BJ (cell line): ENCODE measurements around the gene CCDC170. TPM values are rescaled to one million over a fixed set of nuclear protein-coding genes. Genes with fewer than 3 reads are reported as not detected.

Source experiments
- CTCF ChIA-PET: fragments of 350-600 bp; formaldehyde crosslinking; extraction: SDS; loops from one replicate; lab custom pipeline; 2021; ENCODE audit warnings: antibody characterized with exemption, inconsistent platforms; lab: Yijun Ruan, JAX
- POLR2A ChIA-PET: fragments of 300-600 bp; sonication (Branson Sonifier 250); formaldehyde crosslinking; extraction: SDS; loops from one replicate; lab custom pipeline; 2021; ENCODE audit warnings: antibody characterized with exemption; lab: Charles Lee
- DNase-seq: peaks from one replicate; pipeline ENCODE4 v3.0.0-alpha.2; 2011; ENCODE audit warnings: low read depth
- H3K27me3 ChIP-seq: 2 replicates; pipeline ENCODE4 v1.6.0; 2011; ENCODE audit warnings: low read length; ENCODE audit not compliant: control insufficient read depth, insufficient read depth
- H3K36me3 ChIP-seq: 2 replicates; pipeline ENCODE4 v1.5.1; 2011; ENCODE audit warnings: low read length; ENCODE audit not compliant: control insufficient read depth, insufficient read depth
- H3K4me3 ChIP-seq: 2 replicates; pipeline ENCODE4 v1.5.1; 2011; ENCODE audit warnings: low read depth, mild to moderate bottlenecking, control low read depth, low read length
- CTCF ChIP-seq: IDR thresholded peaks from 2 replicates; pipeline ENCODE4 v1.5.1; 2011; ENCODE audit warnings: low read depth, mild to moderate bottlenecking, control low read depth, inconsistent platforms, low read length, moderate library complexity; ENCODE audit not compliant: insufficient read depth
- polyA plus RNA-seq: library from polyadenylated mRNA; depleted of rRNA; stranded (reverse); fragments of >200 nt; gene quantifications from 2 replicates; pipeline ENCODE4 v1.2.3, GENCODE V29; 2011

CCDC170 gene
- polyA plus RNA-seq, 1 experiment, result 0.11 TPM

DNA sequence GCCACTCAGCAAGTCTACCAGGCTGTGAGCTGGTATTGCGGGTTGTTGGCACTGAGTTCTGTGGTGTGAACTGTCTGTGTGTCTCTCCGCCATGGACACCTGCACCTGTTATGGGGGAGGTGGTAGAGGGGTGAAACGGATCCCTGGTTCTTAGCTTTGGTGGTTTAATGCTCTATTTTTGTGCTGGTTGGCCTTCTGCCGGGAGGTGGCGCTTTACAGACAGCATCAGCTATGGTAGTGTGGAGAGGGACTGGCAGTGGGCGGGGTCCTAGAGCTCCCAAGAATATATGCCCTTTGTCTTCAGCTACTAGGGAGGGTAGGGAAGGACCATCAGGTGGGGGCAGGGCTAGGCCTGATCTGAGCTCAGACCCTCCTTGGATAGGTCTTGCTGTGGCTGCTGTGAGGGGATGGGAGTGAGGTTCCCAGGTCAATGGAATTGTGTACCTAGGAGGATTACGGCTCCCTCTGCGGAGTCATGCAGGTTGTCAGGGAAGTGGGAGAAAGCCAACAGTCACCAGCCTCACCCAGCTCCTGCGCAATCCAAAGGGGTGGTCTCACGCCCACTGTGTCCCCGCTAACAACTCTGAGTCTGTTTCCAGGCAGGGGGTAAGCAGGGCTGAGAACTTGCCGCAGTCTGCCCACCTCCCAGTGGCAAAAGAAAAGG is 154.3 kb downstream of the CCDC170 start:
- 0 out of 2 replicates have a peak, but pooled peaks have one; percentile 13 for TF ChIP-seq CTCF
- no peak for DNase-seq
- H3K4me3 ChIP-seq, result no peak overlapping the region
- POLR2A ChIA-PET, result no interaction called here
- no peaks in the 10 kb centered on the region for H3K36me3 ChIP-seq
- CTCF ChIA-PET, result interaction anchor here (0.7 to 1.9 kb wide), 3 partner anchors 9 to 17 kb away, joined by 4 to 5 read pairs (median 4); no protein-coding TSS in a partner anchor
- no peaks in the 10 kb centered on the region for H3K27me3 ChIP-seq

- no peak for DNase-seq
- ChIA-PET POLR2A (no interaction called here), CTCF (no interaction called here)
- Histone ChIP-seq H3K27me3 (no peaks in the 10 kb centered on the region), H3K4me3 (no peak overlapping the region), H3K36me3 (no peaks in the 10 kb centered on the region)
- TF ChIP-seq CTCF, result no peak
These were observed 156.0 kb downstream of the CCDC170 start for GRCh38 chr6:151649835-151650234.

DNA sequence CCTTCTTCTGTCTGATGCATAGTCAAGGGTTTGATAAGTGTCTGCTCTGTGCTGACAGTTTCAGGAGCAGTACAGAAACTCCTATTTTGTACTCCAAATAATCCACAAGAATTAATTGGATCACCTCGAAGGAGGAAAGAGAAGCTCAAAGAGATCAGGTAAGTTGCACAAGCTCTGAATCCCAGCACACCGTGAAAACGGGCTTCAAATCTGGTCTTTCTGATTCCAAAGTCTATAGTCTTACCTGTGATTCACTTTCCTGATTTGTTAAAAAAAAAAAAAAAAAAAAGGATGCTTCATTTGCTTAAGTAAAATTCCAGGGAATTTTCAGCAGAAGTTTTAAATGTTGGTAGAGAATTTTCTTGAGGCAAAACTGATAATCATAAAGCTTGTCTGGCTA is 157.8 kb downstream of the CCDC170 start:
- H3K36me3 ChIP-seq, result no peaks in the 10 kb centered on the region
- H3K4me3 ChIP-seq, result no peak overlapping the region
- no peaks in the 10 kb centered on the region for H3K27me3 ChIP-seq
- ChIA-PET POLR2A (no interaction called here), CTCF (no interaction called here)
- no peak for DNase-seq
- TF ChIP-seq CTCF, result no peak

DNA sequence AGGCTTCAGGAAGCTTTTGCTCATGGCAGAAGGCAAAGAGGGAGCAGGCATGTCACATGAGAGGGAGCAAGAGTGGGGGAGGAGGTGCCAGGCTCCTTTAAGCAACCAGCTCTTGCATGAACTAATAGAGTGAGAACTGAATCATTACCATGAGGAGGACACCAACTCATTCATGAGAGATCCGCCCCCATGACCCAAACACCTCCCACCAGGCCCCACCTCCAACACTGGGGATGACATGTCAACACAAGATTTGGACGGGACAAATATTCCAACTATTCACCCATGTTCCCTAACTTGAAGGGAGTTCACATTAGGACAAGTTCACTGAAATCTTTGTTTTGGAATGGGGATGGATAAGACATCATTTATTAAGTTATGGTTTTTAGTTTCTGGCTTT is 158.5 kb downstream of the CCDC170 start:
- CTCF ChIA-PET, result no interaction called here
- no peak for TF ChIP-seq CTCF
- POLR2A ChIA-PET, result no interaction called here
- no peak overlapping the region for H3K4me3 ChIP-seq
- no peaks in the 10 kb centered on the region for H3K27me3 ChIP-seq
- no peaks in the 10 kb centered on the region for H3K36me3 ChIP-seq
- DNase-seq, result no peak

GRCh38 chr6:151655099-151655498 is 161.3 kb downstream of the CCDC170 start:
- H3K4me3 ChIP-seq, result no peak overlapping the region
- ChIA-PET POLR2A (no interaction called here), CTCF (no interaction called here)
- H3K36me3 ChIP-seq, result no peaks in the 10 kb centered on the region
- TF ChIP-seq CTCF, result no peak
- no peak for DNase-seq
- H3K27me3 ChIP-seq, result no peaks in the 10 kb centered on the region
